ENCODE measurements around the gene SIAE.

The SIAE gene

DNA sequence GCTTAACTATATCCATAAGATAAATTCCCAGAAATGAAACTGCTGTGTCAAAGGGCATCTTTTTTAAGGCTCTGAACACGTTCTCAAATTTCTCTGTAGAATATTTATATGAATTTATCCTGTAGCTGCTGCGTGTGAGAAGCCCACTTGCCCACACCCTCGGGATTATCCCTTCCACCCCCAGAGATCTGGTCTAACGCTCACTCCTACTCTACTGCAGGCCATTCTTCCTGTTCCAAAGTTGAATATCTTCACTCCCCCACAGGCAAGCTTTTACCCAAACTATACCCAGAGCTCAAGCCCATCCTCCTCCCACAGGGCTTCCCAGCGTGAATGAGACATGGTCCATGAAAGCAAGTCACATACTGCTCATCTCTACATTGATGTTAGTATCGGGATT is 24.9 kb downstream of the SIAE start:
- H3K27ac Mint-ChIP-seq: no peak overlapping the region
- H3K4me3 Mint-ChIP-seq: no peak overlapping the region
- no peaks in the 10 kb centered on the region for H3K9me3 Mint-ChIP-seq
- no peaks in the 10 kb centered on the region for H3K36me3 Mint-ChIP-seq (ENCODE audit: low read depth)
- TF ChIP-seq CTCF (IDR thresholded peaks at IDR 0.05; ENCODE audit: unreplicated experiment in 3 of 3): no peak
- peaks cover 8% of the 10 kb centered on the region for H3K27me3 Mint-ChIP-seq (ENCODE audit: low read depth)
- H3K4me1 Mint-ChIP-seq: no peaks in the 10 kb centered on the region

- H3K4me1 Mint-ChIP-seq: no peaks in the 10 kb centered on the region
- no peaks in the 10 kb centered on the region for H3K9me3 Mint-ChIP-seq
- H3K4me3 Mint-ChIP-seq: no peak overlapping the region
- no peaks in the 10 kb centered on the region for H3K36me3 Mint-ChIP-seq (ENCODE audit: low read depth)
- no peak for TF ChIP-seq CTCF (IDR thresholded peaks at IDR 0.05; ENCODE audit: unreplicated experiment in 3 of 3)
- H3K27ac Mint-ChIP-seq: no peak overlapping the region
- no peaks in the 10 kb centered on the region for H3K27me3 Mint-ChIP-seq (ENCODE audit: low read depth)
These were observed 27.4 kb downstream of the SIAE start for GRCh38 chr11:124646148-124646547.

DNA sequence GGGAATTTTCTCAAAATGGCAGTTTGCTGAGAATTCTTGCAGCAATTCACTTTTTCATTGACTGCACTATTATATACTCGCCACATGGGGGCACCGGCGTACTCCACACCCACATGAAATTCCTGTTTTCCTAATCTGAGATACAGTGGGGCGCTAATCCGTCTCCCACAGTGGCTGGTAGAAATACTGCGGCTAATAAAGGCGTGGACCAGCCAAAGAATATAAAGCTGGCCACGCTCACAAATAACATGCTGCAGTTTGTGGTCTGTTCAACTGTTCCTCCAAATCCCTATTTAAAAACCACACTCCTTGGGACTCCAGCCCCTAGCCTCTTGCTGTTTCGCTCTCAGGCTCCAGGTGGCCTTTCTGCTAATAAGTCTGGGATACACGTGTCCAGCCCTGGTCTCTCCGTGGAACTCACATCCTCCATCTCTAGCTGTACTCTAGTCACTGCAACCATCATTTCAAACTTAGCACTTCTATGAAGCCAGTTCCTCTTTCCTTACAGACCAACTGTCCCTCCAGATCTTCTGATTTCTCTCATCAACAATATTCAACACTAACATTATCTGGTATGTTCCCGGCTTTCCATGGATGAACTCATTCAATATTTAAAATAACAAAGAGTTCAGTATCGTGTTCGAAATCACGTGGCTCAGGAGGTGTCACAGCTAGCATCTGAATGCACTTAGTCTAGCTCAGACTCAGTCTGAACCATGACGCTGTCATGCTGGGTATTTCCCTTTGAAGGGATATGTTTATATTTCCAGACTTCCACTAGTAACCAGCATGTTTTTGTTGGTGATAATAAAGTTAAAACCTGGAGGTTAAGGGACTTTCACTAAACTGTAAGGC is 28.9 kb downstream of the SIAE start:
- H3K4me1 Mint-ChIP-seq: no peaks in the 10 kb centered on the region
- H3K27me3 Mint-ChIP-seq (ENCODE audit: low read depth): no peaks in the 10 kb centered on the region
- no peak overlapping the region for H3K27ac Mint-ChIP-seq
- H3K4me3 Mint-ChIP-seq: no peak overlapping the region
- no peaks in the 10 kb centered on the region for H3K36me3 Mint-ChIP-seq (ENCODE audit: low read depth)
- TF ChIP-seq CTCF (IDR thresholded peaks at IDR 0.05; ENCODE audit: unreplicated experiment in 3 of 3): peak; percentile 71 to 84 (median 83)
- H3K9me3 Mint-ChIP-seq: no peaks in the 10 kb centered on the region

DNA sequence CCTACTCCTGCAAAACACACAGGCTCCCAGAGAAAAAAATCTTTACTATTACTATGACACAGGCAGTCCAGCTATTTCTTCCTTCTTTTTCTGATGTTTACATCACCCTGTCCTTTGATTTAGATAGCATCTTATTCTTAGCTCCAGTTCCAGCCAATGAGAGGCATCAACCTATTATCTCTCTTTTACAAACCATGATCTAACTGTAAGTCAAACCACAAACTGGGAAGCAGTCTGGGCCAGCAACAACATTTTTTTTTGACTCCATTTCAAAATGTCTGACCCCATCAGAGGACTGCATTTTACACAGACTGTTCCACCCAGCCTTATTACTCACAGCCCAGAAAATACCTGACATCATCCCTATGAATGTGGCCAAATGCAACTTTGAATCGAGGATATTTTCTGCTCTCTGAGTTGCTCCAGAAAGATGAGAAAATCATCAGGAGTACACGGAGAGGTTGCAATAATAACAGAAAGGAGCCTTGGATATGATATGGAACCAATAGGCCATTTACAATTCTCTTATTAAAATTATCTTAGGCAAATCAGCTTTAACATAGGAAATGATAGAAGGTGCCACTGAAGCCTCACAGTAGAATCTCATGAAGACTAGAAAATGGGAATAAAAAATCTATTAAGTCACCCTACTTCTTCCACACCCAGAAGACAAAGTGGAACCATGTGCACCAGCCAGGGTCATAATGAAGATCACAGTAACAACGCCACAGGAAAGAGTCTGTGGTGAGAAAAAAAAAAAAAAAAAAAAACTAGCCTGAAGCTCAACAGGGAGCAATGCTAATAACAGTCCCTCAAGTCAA is 29.7 kb downstream of the SIAE start:
- TF ChIP-seq CTCF (IDR thresholded peaks at IDR 0.05; ENCODE audit: unreplicated experiment in 3 of 3): no peak
- Mint-ChIP-seq H3K4me3 (no peak overlapping the region), H3K27me3 (ENCODE audit: low read depth) (no peaks in the 10 kb centered on the region), H3K36me3 (ENCODE audit: low read depth) (peaks cover under 1% of the 10 kb centered on the region), H3K9me3 (no peaks in the 10 kb centered on the region), H3K27ac (no peak overlapping the region), H3K4me1 (no peaks in the 10 kb centered on the region)

DNA sequence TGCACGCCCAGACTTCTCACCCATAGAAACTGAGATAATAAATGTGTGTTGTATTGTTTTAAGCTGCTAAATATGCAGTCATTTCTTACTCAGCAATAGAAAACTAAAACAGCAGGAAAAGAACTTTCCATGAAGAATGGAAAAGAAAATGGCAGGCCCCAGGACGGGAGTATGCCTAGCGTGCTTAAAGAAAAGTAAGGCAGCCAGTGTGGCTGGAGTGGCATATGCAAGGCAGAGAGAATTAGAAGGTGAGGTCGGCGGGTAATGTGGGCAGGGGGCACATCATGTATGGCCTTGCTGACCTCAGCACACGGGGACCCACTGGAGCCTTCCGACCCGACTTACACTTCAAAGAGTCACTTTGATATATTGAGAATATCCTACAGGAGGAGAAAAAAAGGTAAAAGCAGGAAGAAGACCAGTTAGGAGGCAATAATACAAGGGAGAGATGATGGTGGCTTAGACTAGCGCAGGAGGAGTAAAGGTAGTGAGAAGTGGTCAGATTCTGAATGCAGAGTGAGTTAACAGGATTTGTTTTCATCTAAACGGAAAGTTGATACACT is 30.4 kb downstream of the SIAE start:
- Mint-ChIP-seq H3K27me3 (ENCODE audit: low read depth) (no peaks in the 10 kb centered on the region), H3K27ac (no peak overlapping the region), H3K4me1 (no peaks in the 10 kb centered on the region), H3K9me3 (no peaks in the 10 kb centered on the region), H3K36me3 (ENCODE audit: low read depth) (peaks cover 7% of the 10 kb centered on the region), H3K4me3 (no peak overlapping the region)
- TF ChIP-seq CTCF (IDR thresholded peaks at IDR 0.05; ENCODE audit: unreplicated experiment in 3 of 3): no peak

All from nephron (organoid).